Caco-2 (cell line): Measurements from ENCODE around the gene HIVEP3. TPM values are rescaled to one million over a fixed set of nuclear protein-coding genes. Genes with fewer than 3 reads are reported as not detected.

Experiments used
- BruUV-seq: library from RNA; stranded (reverse); fragments of 400-500 nt; replicated peaks from 2 replicates; lab custom pipeline; 2021; lab: Mats Ljungman, UMichigan
- CTCF ChIA-PET: fragments of 300-600 bp; sonication (Branson Sonifier 250); formaldehyde crosslinking; loops from one replicate; lab custom pipeline; 2022; ENCODE audit warnings: antibody characterized with exemption; lab: Charles Lee
- POLR2A ChIA-PET: fragments of 300-600 bp; sonication (Branson Sonifier 250); formaldehyde crosslinking; loops from one replicate; lab custom pipeline; 2022; ENCODE audit warnings: antibody characterized with exemption; lab: Charles Lee
- DNase-seq, 2 experiments: peaks; one replicate each; pipeline versions ENCODE4 v3.0.0 to v3.0.0-alpha.2; 2020 to 2022
- H3K27me3 ChIP-seq: replicated peaks from 2 replicates; pipeline ENCODE4 v1.6.0; 2011; ENCODE audit warnings: low read length; ENCODE audit not compliant: control insufficient read depth, insufficient read depth
- H3K36me3 ChIP-seq: 2 replicates; pipeline ENCODE4 v1.5.1; 2011; ENCODE audit warnings: low read length; ENCODE audit not compliant: control insufficient read depth, insufficient read depth
- H3K4me1 ChIP-seq: fragments of 250-450 bp; sonication (Bioruptor Pico); 2 replicates; pipeline ENCODE4 v1.5.1; 2020; ENCODE audit warnings: mild to moderate bottlenecking
- H3K4me3 ChIP-seq: 2 replicates; pipeline ENCODE4 v1.5.1; 2011; ENCODE audit warnings: low read depth, mild to moderate bottlenecking, control low read depth, low read length
- H3K9me3 ChIP-seq: fragments of 250-450 bp; sonication (Bioruptor Pico); 2 replicates; pipeline ENCODE4 v1.5.1; 2020; ENCODE audit warnings: mild to moderate bottlenecking, moderate library complexity
- H3K27ac Mint-ChIP-seq: one replicate; pipeline ENCODE4 v1.8.0; 2022; ENCODE audit warnings: mixed read lengths; ENCODE audit not compliant: unreplicated experiment
- H3K27me3 Mint-ChIP-seq: one replicate; pipeline ENCODE4 v1.8.0; 2022; ENCODE audit warnings: mixed read lengths; ENCODE audit not compliant: insufficient read depth, unreplicated experiment
- H3K36me3 Mint-ChIP-seq: one replicate; pipeline ENCODE4 v1.8.0; 2022; ENCODE audit warnings: mild to moderate bottlenecking, mixed read lengths; ENCODE audit not compliant: insufficient read depth, unreplicated experiment
- H3K4me1 Mint-ChIP-seq: one replicate; pipeline ENCODE4 v1.8.0; 2022; ENCODE audit warnings: low read depth, mixed read lengths; ENCODE audit not compliant: unreplicated experiment
- H3K4me3 Mint-ChIP-seq: one replicate; pipeline ENCODE4 v1.8.0; 2022; ENCODE audit warnings: mild to moderate bottlenecking, moderate library complexity, mixed read lengths; ENCODE audit not compliant: unreplicated experiment
- H3K9me3 Mint-ChIP-seq: one replicate; pipeline ENCODE4 v1.8.0; 2022; ENCODE audit warnings: mixed read lengths; ENCODE audit not compliant: unreplicated experiment
- CTCF ChIP-seq, 2 experiments: fragments of 200-600 bp in 1 of 2; IDR thresholded peaks; 1 replicate in 1 of 2; 2 replicates in 1 of 2; pipeline versions ENCODE4 v1.5.1 to v1.8.0; 2011 to 2022; ENCODE audit warnings: antibody characterized with exemption in 1 of 2, control low read depth in 1 of 2, inconsistent platforms in 1 of 2, low read depth in 1 of 2, low read length in 1 of 2, mild to moderate bottlenecking in 1 of 2, moderate library complexity in 1 of 2; ENCODE audit not compliant: insufficient read depth in 1 of 2, severe bottlenecking in 1 of 2, unreplicated experiment in 1 of 2
- intact Hi-C: fragments of 100-400 bp; cut with micrococcal nuclease; formaldehyde crosslinking; loops from one replicate; pipeline ENCODE4 v1.10.0; 2022; ENCODE audit not compliant: unreplicated experiment
- total RNA-seq: library from RNA; stranded (reverse); gene quantifications from 2 replicates; pipeline ENCODE4 v1.2.3, GENCODE V29; 2022

Gene HIVEP3
- total RNA-seq, 1 experiment from 2014 or later = 0.25 TPM

GRCh38 chr1:41588334-41588875, 330.3 kb downstream of the HIVEP3 start:
- no peaks in the 10 kb centered on the region for H3K9me3 ChIP-seq
- ChIA-PET POLR2A (no interaction called here), CTCF (no interaction called here)
- no TSS peak for BruUV-seq
- intact Hi-C loops = no loop called here
- Mint-ChIP-seq H3K4me1 (no peaks in the 10 kb centered on the region), H3K4me3 (no peak overlapping the region), H3K36me3 (no peaks in the 10 kb centered on the region), H3K27me3 (peaks cover 3% of the 10 kb centered on the region), H3K9me3 (no peaks in the 10 kb centered on the region), H3K27ac (no peak overlapping the region)
- TF ChIP-seq CTCF (IDR thresholded peaks at IDR 0.05; ENCODE audit: insufficient read depth in 1 of 2, low read depth in 1 of 2, low read length in 1 of 2, severe bottlenecking in 1 of 2, unreplicated experiment in 1 of 2) = no peak
- DNase-seq = no peak
- H3K36me3 ChIP-seq = no peaks in the 10 kb centered on the region
- no peaks in the 10 kb centered on the region for H3K27me3 ChIP-seq
- H3K4me1 ChIP-seq = no peaks in the 10 kb centered on the region
- H3K4me3 ChIP-seq = no peak overlapping the region

GRCh38 chr1:41587791-41588190, 330.9 kb downstream of the HIVEP3 start:
- DNase-seq = no peak
- Histone ChIP-seq H3K36me3 (no peaks in the 10 kb centered on the region), H3K4me1 (no peaks in the 10 kb centered on the region), H3K27me3 (no peaks in the 10 kb centered on the region), H3K9me3 (no peaks in the 10 kb centered on the region), H3K4me3 (no peak overlapping the region)
- no peak overlapping the region for H3K27ac Mint-ChIP-seq
- no peaks in the 10 kb centered on the region for H3K4me1 Mint-ChIP-seq
- ChIA-PET CTCF (no interaction called here), POLR2A (no interaction called here)
- intact Hi-C loops = no loop called here
- TF ChIP-seq CTCF (IDR thresholded peaks at IDR 0.05; ENCODE audit: insufficient read depth in 1 of 2, low read depth in 1 of 2, low read length in 1 of 2, severe bottlenecking in 1 of 2, unreplicated experiment in 1 of 2) = no peak
- H3K27me3 Mint-ChIP-seq = no peaks in the 10 kb centered on the region
- no peak overlapping the region for H3K4me3 Mint-ChIP-seq
- no TSS peak for BruUV-seq
- H3K36me3 Mint-ChIP-seq = no peaks in the 10 kb centered on the region
- no peaks in the 10 kb centered on the region for H3K9me3 Mint-ChIP-seq

- no peak overlapping the region for H3K4me3 ChIP-seq
- Mint-ChIP-seq H3K27me3 (peaks cover 4% of the 10 kb centered on the region), H3K9me3 (no peaks in the 10 kb centered on the region), H3K27ac (no peak overlapping the region), H3K4me3 (no peak overlapping the region), H3K36me3 (no peaks in the 10 kb centered on the region), H3K4me1 (no peaks in the 10 kb centered on the region)
- H3K27me3 ChIP-seq = no peaks in the 10 kb centered on the region
- no peaks in the 10 kb centered on the region for H3K36me3 ChIP-seq
- no TSS peak for BruUV-seq
- no peak for TF ChIP-seq CTCF (IDR thresholded peaks at IDR 0.05; ENCODE audit: insufficient read depth in 1 of 2, low read depth in 1 of 2, low read length in 1 of 2, severe bottlenecking in 1 of 2, unreplicated experiment in 1 of 2)
- ChIA-PET CTCF (no interaction called here), POLR2A (no interaction called here)
- H3K4me1 ChIP-seq = no peaks in the 10 kb centered on the region
- intact Hi-C loops = no loop called here
- no peaks in the 10 kb centered on the region for H3K9me3 ChIP-seq
- DNase-seq = no peak
These were observed 332.5 kb downstream of the HIVEP3 start for GRCh38 chr1:41586230-41586629.
